Measurements from ENCODE around the gene OPRM1.

The OPRM1 gene

GRCh38 chr6:154292855-154293519 lies 253.9 kb downstream of the OPRM1 start:
- H3K4me1 ChIP-seq (ENCODE audit: control insufficient read depth, low read length): no peaks in the 10 kb centered on the region
- no peaks in the 10 kb centered on the region for H3K79me2 ChIP-seq (ENCODE audit: control insufficient read depth, low read length)
- no peaks in the 10 kb centered on the region for H4K20me1 ChIP-seq (ENCODE audit: control insufficient read depth, insufficient read depth, low read depth, low read length)
- H3F3A ChIP-seq (ENCODE audit: control insufficient read depth, insufficient read depth): no peaks in the 10 kb centered on the region; the same call in 1 of the 2 replicates
- TF ChIP-seq CTCF (IDR thresholded peaks at IDR 0.05; ENCODE audit: low read depth, low read length, poor library complexity, severe bottlenecking): no peak
- no peak for TF ChIP-seq EZH2phosphoT487 (IDR thresholded peaks at IDR 0.05; ENCODE audit: borderline replicate concordance, low read length)
- H3K4me3 ChIP-seq (ENCODE audit: low read length): no peak overlapping the region
- H3K27me3 ChIP-seq (ENCODE audit: control insufficient read depth, low read length): no peaks in the 10 kb centered on the region
- H3K9me2 ChIP-seq (replicated peaks; ENCODE audit: control insufficient read depth, low read length): no peaks in the 10 kb centered on the region
- no peaks in the 10 kb centered on the region for H3K36me3 ChIP-seq (ENCODE audit: control insufficient read depth, low read length)
- no peak overlapping the region for H3K4me2 ChIP-seq (ENCODE audit: low read length)
- H3K9me3 ChIP-seq (ENCODE audit: control insufficient read depth, insufficient read depth, low read length): no peaks in the 10 kb centered on the region
- no peak overlapping the region for H3K27ac ChIP-seq (ENCODE audit: low read depth, low read length)

GRCh38 chr6:154295733-154296132 lies 256.7 kb downstream of the OPRM1 start:
- Histone ChIP-seq H3K9me3 (ENCODE audit: control insufficient read depth, insufficient read depth, low read length) (no peaks in the 10 kb centered on the region), H3F3A (ENCODE audit: control insufficient read depth, insufficient read depth) (no peaks in the 10 kb centered on the region), H3K27ac (ENCODE audit: low read depth, low read length) (no peak overlapping the region), H3K27me3 (ENCODE audit: control insufficient read depth, low read length) (no peaks in the 10 kb centered on the region), H3K4me2 (ENCODE audit: low read length) (no peak overlapping the region), H3K36me3 (ENCODE audit: control insufficient read depth, low read length) (no peaks in the 10 kb centered on the region), H3K9me2 (replicated peaks; ENCODE audit: control insufficient read depth, low read length) (no peaks in the 10 kb centered on the region), H3K4me1 (ENCODE audit: control insufficient read depth, low read length) (no peaks in the 10 kb centered on the region), H4K20me1 (ENCODE audit: control insufficient read depth, insufficient read depth, low read depth, low read length) (no peaks in the 10 kb centered on the region), H3K79me2 (ENCODE audit: control insufficient read depth, low read length) (no peaks in the 10 kb centered on the region), H3K4me3 (ENCODE audit: low read length) (no peak overlapping the region)
- TF ChIP-seq EZH2phosphoT487 (IDR thresholded peaks at IDR 0.05; ENCODE audit: borderline replicate concordance, low read length) (no peak), CTCF (IDR thresholded peaks at IDR 0.05; ENCODE audit: low read depth, low read length, poor library complexity, severe bottlenecking) (no peak)
